CD4-positive, alpha-beta memory T cell (primary cell): Measurements from ENCODE around the gene RILPL2. TPM values are rescaled to one million over a fixed set of nuclear protein-coding genes. Genes with fewer than 3 reads are reported as not detected.

Experiments
- CTCF ChIA-PET: fragments of 350-600 bp; sonication (Branson Sonifier 250); formaldehyde crosslinking; loops from one replicate; lab custom pipeline; 2021; ENCODE audit warnings: inconsistent platforms; ENCODE audit not compliant: partially characterized antibody; lab: Charles Lee
- POLR2A ChIA-PET: fragments of 350-600 bp; sonication (Branson Sonifier 250); formaldehyde crosslinking; loops from one replicate; lab custom pipeline; 2021; ENCODE audit not compliant: partially characterized antibody; lab: Charles Lee
- DNase-seq, 5 donors: peaks; one replicate each; pipeline versions ENCODE4 v3.0.0 to v3.0.0-alpha.2; 2020 to 2022; ENCODE audit warnings: mixed read lengths in 1 of 5
- H3K27ac ChIP-seq: one replicate; pipeline ENCODE4 v1.7.0; 2013; ENCODE audit warnings: low read depth, low read length
- H3K27me3 ChIP-seq: 2 replicates; pipeline ENCODE4 v1.7.0; 2013; ENCODE audit warnings: mild to moderate bottlenecking, low read length, moderate library complexity; ENCODE audit not compliant: insufficient read depth
- H3K36me3 ChIP-seq: 2 replicates; pipeline ENCODE4 v1.7.0; 2013; ENCODE audit warnings: mild to moderate bottlenecking, low read length, moderate library complexity; ENCODE audit not compliant: insufficient read depth
- H3K4me1 ChIP-seq: 2 replicates; pipeline ENCODE4 v1.7.0; 2013; ENCODE audit warnings: mild to moderate bottlenecking, low read length, moderate library complexity; ENCODE audit not compliant: insufficient read depth
- H3K4me3 ChIP-seq, 2 donors: one replicate each; pipeline ENCODE4 v1.7.0; 2013; ENCODE audit warnings: low read length in 2 of 2, mild to moderate bottlenecking in 1 of 2
- H3K9me3 ChIP-seq, 2 donors: one replicate each; pipeline ENCODE4 v1.7.0; 2013; ENCODE audit warnings: low read length in 2 of 2, control low read depth in 1 of 2; ENCODE audit not compliant: control insufficient read depth in 1 of 2
- H3K27ac Mint-ChIP-seq, 7 donors: one replicate each; pipeline ENCODE4 v1.8.0; 2020 to 2021; ENCODE audit warnings: mixed read lengths in 7 of 7, mild to moderate bottlenecking in 6 of 7, inconsistent platforms in 3 of 7, moderate library complexity in 3 of 7
- H3K27me3 Mint-ChIP-seq, 2 donors: one replicate each; pipeline ENCODE4 v1.8.0; 2020 to 2021; ENCODE audit warnings: mixed read lengths in 2 of 2
- H3K36me3 Mint-ChIP-seq, 2 donors: one replicate each; pipeline ENCODE4 v1.8.0; 2020 to 2021; ENCODE audit warnings: mixed read lengths in 2 of 2, inconsistent platforms in 1 of 2, mild to moderate bottlenecking in 1 of 2
- H3K4me1 Mint-ChIP-seq, 4 donors: one replicate each; pipeline ENCODE4 v1.8.0; 2020 to 2021; ENCODE audit warnings: mixed read lengths in 4 of 4, mild to moderate bottlenecking in 1 of 4
- H3K4me3 Mint-ChIP-seq, 8 donors: one replicate each; pipeline ENCODE4 v1.8.0; 2020 to 2021; ENCODE audit warnings: mixed read lengths in 8 of 8, mild to moderate bottlenecking in 7 of 8, moderate library complexity in 6 of 8, inconsistent platforms in 3 of 8
- H3K9me3 Mint-ChIP-seq, 8 donors: one replicate each; pipeline ENCODE4 v1.8.0; 2020 to 2021; ENCODE audit warnings: mixed read lengths in 8 of 8, mild to moderate bottlenecking in 5 of 8, inconsistent platforms in 3 of 8, moderate library complexity in 1 of 8
- intact Hi-C: fragments of 100-400 bp; cut with micrococcal nuclease; formaldehyde crosslinking; loops from one replicate; pipeline ENCODE4 v1.15.1; 2023
- polyA plus RNA-seq, 2 donors: library from polyadenylated mRNA; unstranded; fragments of 300-500 nt; fragmentation: Illumina TruSeq; gene quantifications; one replicate each; pipeline ENCODE4 v1.2.3, GENCODE V29; 2021
- total RNA-seq, 2 experiments: library from RNA; stranded (reverse); gene quantifications; one replicate each; pipeline ENCODE4 v1.2.3, GENCODE V29; 2021

The RILPL2 gene
- total and polyA plus RNA-seq, 4 experiments from 2014 or later = 11.6 to 13.7 (median 12.6) TPM

GRCh38 chr12:123398550-123399254, 37.8 kb downstream of the RILPL2 start:
- H3K36me3 ChIP-seq = peaks cover 47% of the 10 kb centered on the region
- no peaks in the 10 kb centered on the region for H3K27me3 Mint-ChIP-seq
- H3K4me1 ChIP-seq = no peaks in the 10 kb centered on the region
- ChIA-PET CTCF (no interaction called here), POLR2A (interaction anchor here (0.9 kb wide), 1 partner anchor 20 kb away, joined by 4 read pairs; no protein-coding TSS in a partner anchor)
- peaks cover 3 to 20% (median 5%) of the 10 kb centered on the region in 4 donors for H3K4me1 Mint-ChIP-seq
- H3K9me3 Mint-ChIP-seq = peaks cover 0 to 2% (median 0%) of the 10 kb centered on the region in 8 donors
- intact Hi-C loops = no loop called here
- H3K4me3 ChIP-seq = no peak overlapping the region
- DNase-seq = no peak
- H3K9me3 ChIP-seq = no peaks in the 10 kb centered on the region
- H3K27ac ChIP-seq = no peak overlapping the region
- peak overlapping the region in 1 of 7 donors; percentile 24 for H3K27ac Mint-ChIP-seq
- peaks cover 19 to 55% of the 10 kb centered on the region in 2 donors for H3K36me3 Mint-ChIP-seq
- no peaks in the 10 kb centered on the region for H3K27me3 ChIP-seq
- no peak overlapping the region for H3K4me3 Mint-ChIP-seq

GRCh38 chr12:123398177-123398549, 38.3 kb downstream of the RILPL2 start:
- no peaks in the 10 kb centered on the region for H3K9me3 Mint-ChIP-seq
- Histone ChIP-seq H3K27ac (no peak overlapping the region), H3K36me3 (peaks cover 41% of the 10 kb centered on the region), H3K4me3 (no peak overlapping the region), H3K9me3 (no peaks in the 10 kb centered on the region), H3K27me3 (no peaks in the 10 kb centered on the region), H3K4me1 (no peaks in the 10 kb centered on the region)
- POLR2A ChIA-PET = interaction anchor here (0.9 kb wide), 1 partner anchor 20 kb away, joined by 4 read pairs; no protein-coding TSS in a partner anchor
- CTCF ChIA-PET = no interaction called here
- no peak for DNase-seq
- intact Hi-C loops = no loop called here
- H3K27me3 Mint-ChIP-seq = no peaks in the 10 kb centered on the region
- no peak overlapping the region for H3K4me3 Mint-ChIP-seq
- H3K27ac Mint-ChIP-seq = peak overlapping the region in 2 of 7 donors; percentile 24 to 25
- H3K4me1 Mint-ChIP-seq = peaks cover 4 to 20% (median 5%) of the 10 kb centered on the region in 4 donors
- H3K36me3 Mint-ChIP-seq = peaks cover 14 to 53% of the 10 kb centered on the region in 2 donors

GRCh38 chr12:123397400-123397799, 39.1 kb downstream of the RILPL2 start:
- Mint-ChIP-seq H3K36me3 (peaks cover 12 to 52% of the 10 kb centered on the region in 2 donors), H3K4me3 (no peak overlapping the region), H3K4me1 (peaks cover 4 to 24% (median 7%) of the 10 kb centered on the region in 4 donors), H3K9me3 (no peaks in the 10 kb centered on the region), H3K27ac (peak overlapping the region in 1 of 7 donors; percentile 29), H3K27me3 (no peaks in the 10 kb centered on the region)
- H3K27ac ChIP-seq = no peak overlapping the region
- no peaks in the 10 kb centered on the region for H3K9me3 ChIP-seq
- no peaks in the 10 kb centered on the region for H3K27me3 ChIP-seq
- H3K4me1 ChIP-seq = peaks cover 4% of the 10 kb centered on the region
- no peak for DNase-seq
- H3K4me3 ChIP-seq = no peak overlapping the region
- ChIA-PET CTCF (interaction anchor here (1.4 kb wide), 1 partner anchor 32 kb away, joined by 3 read pairs; no protein-coding TSS in a partner anchor), POLR2A (interaction anchor here (0.9 kb wide), 1 partner anchor 21 kb away, joined by 4 read pairs; no protein-coding TSS in a partner anchor)
- intact Hi-C loops = no loop called here
- H3K36me3 ChIP-seq = peaks cover 36% of the 10 kb centered on the region

DNA sequence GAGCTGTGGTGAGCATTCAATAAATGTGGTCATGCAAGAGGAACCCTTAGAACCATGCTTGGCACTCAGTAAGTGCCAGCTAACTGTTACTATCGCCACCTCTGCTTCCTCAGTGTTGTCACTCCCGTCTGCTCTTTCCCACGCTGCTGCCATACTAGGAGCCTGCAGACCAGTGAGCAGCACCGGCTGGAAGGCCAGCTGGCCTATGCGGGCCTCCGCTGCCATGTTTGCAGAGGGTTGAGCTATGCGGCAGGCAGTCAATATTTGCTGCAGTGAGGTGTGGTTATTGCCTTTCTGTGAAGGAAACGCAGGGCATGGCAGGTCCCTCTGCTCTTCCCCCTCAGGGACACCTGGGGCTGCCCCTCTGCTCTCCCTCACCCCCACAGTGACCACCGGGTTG, 39.5 kb downstream of the RILPL2 start:
- Histone ChIP-seq H3K36me3 (peaks cover 35% of the 10 kb centered on the region), H3K9me3 (no peaks in the 10 kb centered on the region), H3K27ac (no peak overlapping the region), H3K4me3 (no peak overlapping the region), H3K4me1 (peaks cover 8% of the 10 kb centered on the region), H3K27me3 (no peaks in the 10 kb centered on the region)
- peaks cover 5 to 25% (median 8%) of the 10 kb centered on the region in 4 donors for H3K4me1 Mint-ChIP-seq
- peak overlapping the region in 2 of 7 donors; percentile 29 to 51 for H3K27ac Mint-ChIP-seq
- ChIA-PET CTCF (interaction anchor here (1.4 kb wide), 1 partner anchor 31 kb away, joined by 3 read pairs; no protein-coding TSS in a partner anchor), POLR2A (no interaction called here)
- H3K4me3 Mint-ChIP-seq = no peak overlapping the region
- H3K36me3 Mint-ChIP-seq = peaks cover 12 to 54% of the 10 kb centered on the region in 2 donors
- no peak for DNase-seq
- intact Hi-C loops = no loop called here
- H3K27me3 Mint-ChIP-seq = no peaks in the 10 kb centered on the region
- H3K9me3 Mint-ChIP-seq = no peaks in the 10 kb centered on the region

DNA sequence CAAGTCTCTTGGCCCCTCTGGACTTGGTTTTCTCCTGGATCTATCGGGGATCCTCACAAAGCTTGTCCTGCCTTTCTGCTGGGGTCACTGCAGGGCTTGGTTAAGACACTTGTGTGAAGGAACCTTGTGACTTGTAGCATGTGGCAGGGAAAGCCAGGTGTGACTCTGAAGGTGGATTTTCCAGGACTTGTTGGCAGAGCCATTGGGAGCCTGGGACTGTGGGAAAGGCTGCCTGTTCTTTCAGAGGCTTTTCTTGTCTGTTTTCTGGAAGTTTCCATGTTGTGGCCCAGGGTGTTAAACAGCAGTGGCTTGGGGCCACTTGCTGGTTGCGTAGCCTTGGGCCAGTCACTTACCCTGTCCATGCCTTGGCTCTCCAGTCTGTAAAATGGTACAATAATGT, 39.9 kb downstream of the RILPL2 start:
- CTCF ChIA-PET = interaction anchor here (1.4 kb wide), 1 partner anchor 31 kb away, joined by 3 read pairs; no protein-coding TSS in a partner anchor
- intact Hi-C loops = no loop called here
- no peak overlapping the region for H3K4me3 Mint-ChIP-seq
- no peaks in the 10 kb centered on the region for H3K27me3 Mint-ChIP-seq
- peaks cover 35% of the 10 kb centered on the region for H3K36me3 ChIP-seq
- no peaks in the 10 kb centered on the region for H3K9me3 Mint-ChIP-seq
- POLR2A ChIA-PET = no interaction called here
- peaks cover 12% of the 10 kb centered on the region for H3K4me1 ChIP-seq
- H3K4me3 ChIP-seq = no peak overlapping the region
- peak overlapping the region in 3 of 7 donors; percentile 29 to 60 (median 51) for H3K27ac Mint-ChIP-seq
- H3K36me3 Mint-ChIP-seq = peaks cover 16 to 57% of the 10 kb centered on the region in 2 donors
- no peak overlapping the region for H3K27ac ChIP-seq
- no peaks in the 10 kb centered on the region for H3K27me3 ChIP-seq
- H3K4me1 Mint-ChIP-seq = peaks cover 6 to 30% (median 11%) of the 10 kb centered on the region in 4 donors
- DNase-seq = no peak
- H3K9me3 ChIP-seq = no peaks in the 10 kb centered on the region

DNA sequence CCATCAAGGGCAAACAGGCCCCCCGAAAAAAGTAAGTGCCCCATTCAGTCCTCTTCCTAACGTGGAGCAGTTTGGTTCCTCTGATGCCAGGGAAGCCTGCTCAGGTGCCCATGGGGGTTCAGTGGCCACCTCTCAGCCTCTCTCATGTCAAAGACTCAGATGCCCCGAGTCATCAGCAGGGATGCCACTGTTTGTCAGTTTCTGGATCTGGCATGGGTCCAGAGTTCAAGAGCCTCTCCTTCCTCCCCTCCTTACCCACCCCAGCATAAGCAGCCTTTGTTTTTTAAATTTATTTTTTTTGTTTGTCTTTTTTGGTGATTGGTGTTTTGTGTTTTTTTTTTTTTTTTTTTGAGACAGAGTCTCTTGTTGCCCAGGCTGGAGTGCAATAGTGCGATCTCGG, 41.2 kb downstream of the RILPL2 start:
- Mint-ChIP-seq H3K4me1 (peaks cover 16 to 43% (median 22%) of the 10 kb centered on the region in 4 donors), H3K36me3 (peaks cover 19 to 64% of the 10 kb centered on the region in 2 donors), H3K4me3 (no peak overlapping the region), H3K9me3 (no peaks in the 10 kb centered on the region), H3K27ac (peak overlapping the region in 2 of 7 donors; percentile 22 to 74), H3K27me3 (no peaks in the 10 kb centered on the region)
- POLR2A ChIA-PET = interaction anchor here (1.0 kb wide), 1 partner anchor 9 kb away, joined by 5 read pairs; no protein-coding TSS in a partner anchor
- no peaks in the 10 kb centered on the region for H3K9me3 ChIP-seq
- intact Hi-C loops = no loop called here
- no peak overlapping the region for H3K4me3 ChIP-seq
- peaks cover 20% of the 10 kb centered on the region for H3K4me1 ChIP-seq
- CTCF ChIA-PET = no interaction called here
- no peak overlapping the region for H3K27ac ChIP-seq
- no peak for DNase-seq
- H3K36me3 ChIP-seq = peaks cover 35% of the 10 kb centered on the region
- H3K27me3 ChIP-seq = no peaks in the 10 kb centered on the region

- no peaks in the 10 kb centered on the region for H3K27me3 Mint-ChIP-seq
- CTCF ChIA-PET = interaction anchor here (0.7 kb wide), 1 partner anchor 186 kb away, joined by 3 read pairs; no protein-coding TSS in a partner anchor
- H3K9me3 Mint-ChIP-seq = no peaks in the 10 kb centered on the region
- no peak overlapping the region for H3K4me3 Mint-ChIP-seq
- Histone ChIP-seq H3K9me3 (no peaks in the 10 kb centered on the region), H3K4me3 (no peak overlapping the region), H3K36me3 (peaks cover 29% of the 10 kb centered on the region), H3K27ac (no peak overlapping the region), H3K27me3 (no peaks in the 10 kb centered on the region), H3K4me1 (peaks cover 25% of the 10 kb centered on the region)
- H3K4me1 Mint-ChIP-seq = peaks cover 15 to 43% (median 24%) of the 10 kb centered on the region in 4 donors
- peaks cover 16 to 61% of the 10 kb centered on the region in 2 donors for H3K36me3 Mint-ChIP-seq
- DNase-seq = no peak
- POLR2A ChIA-PET = interaction anchor here (1.7 kb wide), 1 partner anchor 10 kb away, joined by 7 read pairs; the partner anchor contains the start of gene KMT5A
- intact Hi-C loops = no loop called here
- H3K27ac Mint-ChIP-seq = no peak overlapping the region
Observed at GRCh38 chr12:123393747-123394146, 42.7 kb downstream of the RILPL2 start.
